ENCODE results near the gene PCDHA7.
"Not testable (repeated sequence)": the region's sequence is repeated elsewhere in the genome, so short reads cannot be mapped to it uniquely, and the experiment has no call there.

The PCDHA7 gene

DNA sequence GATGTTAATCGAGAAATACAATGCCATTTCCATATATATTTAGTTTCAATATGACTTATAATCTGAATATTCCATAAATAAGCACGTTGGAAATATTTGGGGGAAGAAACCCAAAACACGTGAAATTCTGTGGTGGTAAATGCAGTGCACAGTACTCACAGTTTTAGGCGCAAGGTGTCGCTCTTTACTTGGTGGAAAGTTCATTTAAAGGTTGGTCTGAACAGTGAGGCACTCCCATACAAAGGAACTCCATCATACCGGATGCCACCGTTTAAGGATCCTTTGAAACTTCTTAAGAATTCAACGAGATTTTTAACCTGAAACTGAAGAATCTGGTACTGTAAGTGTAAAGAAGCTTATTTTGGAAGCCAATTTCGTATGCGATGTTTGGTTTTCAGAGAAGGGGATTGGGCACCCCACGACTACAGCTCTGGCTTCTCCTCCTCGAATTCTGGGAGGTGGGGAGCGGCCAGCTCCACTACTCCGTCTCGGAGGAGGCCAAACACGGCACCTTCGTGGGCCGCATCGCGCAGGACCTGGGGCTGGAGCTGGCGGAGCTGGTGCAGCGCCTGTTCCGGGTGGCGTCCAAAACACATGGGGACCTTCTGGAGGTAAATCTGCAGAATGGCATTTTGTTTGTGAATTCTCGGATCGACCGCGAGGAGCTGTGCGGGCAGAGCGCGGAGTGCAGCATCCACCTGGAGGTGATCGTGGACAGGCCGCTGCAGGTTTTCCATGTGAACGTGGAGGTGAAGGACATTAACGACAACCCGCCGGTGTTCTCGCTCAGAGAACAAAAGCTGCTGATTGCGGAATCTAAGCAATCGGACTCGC, 34.9 kb downstream of the PCDHA7 start, which contains the start of gene PCDHA11:
PCDHA11 (plus strand) TSS at position 237 of the 834 bp plus-strand sequence; CDS start at position 384, 147 bp downstream.
- DNase-seq: no peak
- no peaks in the 10 kb centered on the region for H3K4me1 ChIP-seq (ENCODE audit: control insufficient read depth, insufficient read depth, low read length, poor library complexity, severe bottlenecking)
- no peaks in the 10 kb centered on the region for H3K9me3 ChIP-seq (ENCODE audit: control insufficient read depth, low read length)
- H3K27me3 ChIP-seq (replicated peaks; ENCODE audit: control insufficient read depth, insufficient read depth, low read length, poor library complexity, severe bottlenecking): no peaks in the 10 kb centered on the region
- no peak within 1 kb of the TSS for H3K27ac ChIP-seq (ENCODE audit: insufficient read depth, low read length, poor library complexity, severe bottlenecking)
- no peak within 1 kb of the TSS for H3K4me3 ChIP-seq (ENCODE audit: insufficient read depth, low read depth, low read length, poor library complexity, severe bottlenecking)
- H3K36me3 ChIP-seq (ENCODE audit: control insufficient read depth, insufficient read depth, low read length): no peaks in the 10 kb centered on the region

DNA sequence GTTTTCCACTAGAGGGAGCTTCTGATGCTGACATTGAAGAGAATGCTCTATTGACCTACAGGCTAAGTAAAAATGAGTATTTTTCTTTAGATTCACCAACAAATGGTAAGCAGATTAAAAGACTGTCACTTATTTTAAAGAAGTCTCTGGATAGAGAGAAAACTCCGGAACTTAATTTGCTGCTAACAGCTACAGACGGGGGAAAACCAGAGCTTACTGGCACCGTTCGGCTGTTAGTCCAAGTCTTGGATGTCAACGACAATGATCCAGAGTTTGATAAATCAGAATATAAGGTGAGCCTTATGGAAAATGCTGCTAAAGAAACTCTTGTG, 35.5 kb downstream of the PCDHA7 start:
- no peak for DNase-seq
- Histone ChIP-seq H3K9me3 (ENCODE audit: control insufficient read depth, low read length) (no peaks in the 10 kb centered on the region), H3K4me1 (ENCODE audit: control insufficient read depth, insufficient read depth, low read length, poor library complexity, severe bottlenecking) (no peaks in the 10 kb centered on the region), H3K27ac (ENCODE audit: insufficient read depth, low read length, poor library complexity, severe bottlenecking) (no peak overlapping the region), H3K27me3 (replicated peaks; ENCODE audit: control insufficient read depth, insufficient read depth, low read length, poor library complexity, severe bottlenecking) (no peaks in the 10 kb centered on the region), H3K36me3 (ENCODE audit: control insufficient read depth, insufficient read depth, low read length) (no peaks in the 10 kb centered on the region), H3K4me3 (ENCODE audit: insufficient read depth, low read depth, low read length, poor library complexity, severe bottlenecking) (no peak overlapping the region)

DNA sequence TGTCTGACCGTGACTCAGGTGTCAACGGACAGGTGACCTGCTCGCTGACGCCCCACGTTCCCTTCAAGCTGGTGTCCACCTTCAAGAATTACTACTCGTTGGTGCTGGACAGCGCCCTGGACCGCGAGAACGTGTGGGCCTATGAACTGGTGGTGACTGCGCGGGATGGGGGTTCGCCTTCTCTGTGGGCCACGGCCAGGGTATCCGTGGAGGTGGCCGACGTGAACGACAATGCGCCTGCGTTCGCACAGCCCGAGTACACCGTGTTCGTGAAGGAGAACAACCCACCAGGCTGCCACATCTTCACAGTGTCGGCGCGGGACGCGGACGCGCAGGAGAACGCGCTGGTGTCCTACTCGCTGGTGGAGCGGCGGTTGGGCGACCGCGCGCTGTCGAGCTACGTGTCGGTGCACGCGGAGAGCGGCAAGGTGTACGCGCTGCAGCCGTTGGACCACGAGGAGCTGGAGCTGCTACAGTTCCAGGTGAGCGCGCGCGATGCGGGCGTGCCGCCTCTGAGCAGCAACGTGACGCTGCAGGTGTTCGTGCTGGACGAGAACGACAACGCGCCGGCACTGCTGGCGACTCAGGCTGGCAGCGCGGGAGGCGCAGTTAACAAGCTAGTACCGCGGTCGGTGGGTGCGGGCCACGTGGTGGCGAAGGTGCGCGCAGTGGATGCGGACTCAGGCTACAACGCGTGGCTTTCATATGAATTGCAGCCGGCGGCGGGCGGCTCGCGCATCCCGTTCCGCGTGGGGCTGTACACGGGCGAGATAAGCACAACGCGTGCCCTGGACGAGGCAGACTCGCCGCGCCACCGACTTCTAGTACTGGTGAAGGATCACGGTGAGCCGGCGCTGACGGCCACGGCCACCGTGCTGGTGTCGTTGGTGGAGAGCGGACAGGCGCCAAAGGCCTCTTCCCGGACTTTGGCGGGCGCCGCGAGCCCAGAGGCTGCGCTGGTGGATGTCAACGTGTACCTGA, 36.4 kb downstream of the PCDHA7 start:
- H3K27ac ChIP-seq (ENCODE audit: insufficient read depth, low read length, poor library complexity, severe bottlenecking): no peak overlapping the region
- H3K36me3 ChIP-seq (ENCODE audit: control insufficient read depth, insufficient read depth, low read length): no peaks in the 10 kb centered on the region
- H3K9me3 ChIP-seq (ENCODE audit: control insufficient read depth, low read length): no peaks in the 10 kb centered on the region
- H3K27me3 ChIP-seq (replicated peaks; ENCODE audit: control insufficient read depth, insufficient read depth, low read length, poor library complexity, severe bottlenecking): no peaks in the 10 kb centered on the region
- H3K4me3 ChIP-seq (ENCODE audit: insufficient read depth, low read depth, low read length, poor library complexity, severe bottlenecking): no peak overlapping the region
- no peaks in the 10 kb centered on the region for H3K4me1 ChIP-seq (ENCODE audit: control insufficient read depth, insufficient read depth, low read length, poor library complexity, severe bottlenecking)
- no peak for DNase-seq

DNA sequence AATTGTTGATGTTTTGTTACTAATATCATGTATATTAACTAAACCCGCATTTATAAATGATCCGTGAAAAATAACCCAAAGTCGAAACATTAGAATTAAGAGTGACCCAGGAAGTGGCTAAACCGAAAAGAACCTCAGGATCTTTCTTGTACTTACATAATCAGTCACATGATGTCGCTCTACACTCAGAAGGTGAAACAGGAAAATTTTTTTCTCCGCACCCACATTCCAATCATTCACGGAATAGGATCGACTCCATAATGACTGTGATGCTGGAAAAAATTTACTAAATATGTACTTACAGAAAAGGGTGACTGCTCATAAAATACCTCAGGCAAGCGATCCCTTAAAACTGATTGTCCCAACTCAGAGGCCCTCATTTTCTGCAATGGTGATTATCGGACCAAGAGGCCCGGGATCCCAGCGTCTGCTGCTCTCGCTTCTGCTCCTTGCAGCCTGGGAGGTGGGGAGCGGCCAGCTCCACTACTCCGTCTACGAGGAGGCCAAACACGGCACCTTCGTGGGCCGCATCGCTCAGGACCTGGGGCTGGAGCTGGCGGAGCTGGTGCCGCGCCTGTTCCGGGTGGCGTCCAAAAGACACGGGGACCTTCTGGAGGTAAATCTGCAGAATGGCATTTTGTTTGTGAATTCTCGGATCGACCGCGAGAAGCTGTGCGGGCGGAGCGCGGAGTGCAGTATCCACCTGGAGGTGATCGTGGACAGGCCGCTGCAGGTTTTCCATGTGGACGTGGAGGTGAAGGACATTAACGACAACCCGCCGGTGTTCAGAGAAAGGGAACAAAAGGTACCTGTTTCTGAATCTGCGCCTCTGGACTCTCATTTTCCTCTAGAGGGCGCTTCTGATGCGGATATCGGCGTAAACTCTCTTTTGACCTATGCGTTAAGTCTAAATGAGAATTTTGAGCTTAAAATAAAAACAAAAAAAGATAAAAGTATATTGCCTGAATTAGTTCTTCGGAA, 41.3 kb downstream of the PCDHA7 start, which contains the start of gene PCDHA12:
PCDHA12 (plus strand) TSS at position 224 of the 981 bp plus-strand sequence; CDS start at position 389, 165 bp downstream.
- Histone ChIP-seq H3K9me3 (ENCODE audit: control insufficient read depth, low read length) (peaks cover 5% of the 10 kb centered on the region), H3K27me3 (replicated peaks; ENCODE audit: control insufficient read depth, insufficient read depth, low read length, poor library complexity, severe bottlenecking) (peaks cover 4% of the 10 kb centered on the region), H3K4me3 (ENCODE audit: insufficient read depth, low read depth, low read length, poor library complexity, severe bottlenecking) (no peak within 1 kb of the TSS), H3K27ac (ENCODE audit: insufficient read depth, low read length, poor library complexity, severe bottlenecking) (no peak within 1 kb of the TSS), H3K36me3 (ENCODE audit: control insufficient read depth, insufficient read depth, low read length) (no peaks in the 10 kb centered on the region), H3K4me1 (ENCODE audit: control insufficient read depth, insufficient read depth, low read length, poor library complexity, severe bottlenecking) (no peaks in the 10 kb centered on the region)
- no peak for DNase-seq

DNA sequence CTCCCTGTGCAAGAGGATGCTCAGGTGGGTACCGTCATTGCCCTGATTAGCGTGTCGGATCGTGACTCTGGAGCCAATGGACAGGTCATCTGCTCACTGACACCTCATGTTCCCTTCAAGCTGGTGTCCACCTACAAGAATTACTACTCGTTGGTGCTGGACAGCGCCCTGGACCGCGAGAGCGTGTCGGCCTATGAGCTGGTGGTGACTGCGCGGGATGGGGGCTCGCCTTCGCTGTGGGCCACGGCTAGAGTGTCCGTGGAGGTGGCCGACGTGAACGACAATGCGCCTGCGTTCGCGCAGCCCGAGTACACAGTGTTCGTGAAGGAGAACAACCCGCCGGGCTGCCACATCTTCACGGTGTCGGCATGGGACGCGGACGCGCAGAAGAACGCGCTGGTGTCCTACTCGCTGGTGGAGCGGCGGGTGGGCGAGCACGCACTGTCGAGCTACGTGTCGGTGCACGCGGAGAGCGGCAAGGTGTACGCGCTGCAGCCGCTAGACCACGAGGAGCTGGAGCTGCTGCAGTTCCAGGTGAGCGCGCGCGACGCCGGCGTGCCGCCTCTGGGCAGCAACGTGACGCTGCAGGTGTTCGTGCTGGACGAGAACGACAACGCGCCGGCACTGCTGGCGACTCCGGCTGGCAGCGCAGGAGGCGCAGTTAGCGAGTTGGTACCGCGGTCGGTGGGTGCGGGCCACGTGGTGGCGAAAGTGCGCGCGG, 42.6 kb downstream of the PCDHA7 start:
- DNase-seq; H3K4me3 ChIP-seq (ENCODE audit: insufficient read depth, low read depth, low read length, poor library complexity, severe bottlenecking): not testable (repeated sequence)

DNA sequence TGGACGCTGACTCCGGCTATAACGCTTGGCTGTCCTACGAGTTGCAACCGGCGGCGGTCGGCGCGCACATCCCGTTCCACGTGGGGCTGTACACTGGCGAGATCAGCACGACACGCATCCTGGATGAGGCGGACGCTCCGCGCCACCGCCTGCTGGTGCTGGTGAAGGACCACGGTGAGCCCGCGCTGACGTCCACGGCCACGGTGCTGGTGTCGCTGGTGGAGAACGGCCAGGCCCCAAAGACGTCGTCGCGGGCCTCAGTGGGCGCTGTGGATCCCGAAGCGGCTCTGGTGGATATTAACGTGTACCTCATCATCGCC, 43.2 kb downstream of the PCDHA7 start:
- Histone ChIP-seq H3K27me3 (replicated peaks; ENCODE audit: control insufficient read depth, insufficient read depth, low read length, poor library complexity, severe bottlenecking) (peaks cover 4% of the 10 kb centered on the region), H3K27ac (ENCODE audit: insufficient read depth, low read length, poor library complexity, severe bottlenecking) (no peak overlapping the region), H3K4me3 (ENCODE audit: insufficient read depth, low read depth, low read length, poor library complexity, severe bottlenecking) (no peak overlapping the region), H3K9me3 (ENCODE audit: control insufficient read depth, low read length) (peaks cover 12% of the 10 kb centered on the region), H3K36me3 (ENCODE audit: control insufficient read depth, insufficient read depth, low read length) (no peaks in the 10 kb centered on the region), H3K4me1 (ENCODE audit: control insufficient read depth, insufficient read depth, low read length, poor library complexity, severe bottlenecking) (no peaks in the 10 kb centered on the region)
- no peak for DNase-seq

More for the DNA sequence above, 42.6 kb downstream of the PCDHA7 start:
- H3K27me3 ChIP-seq (replicated peaks; ENCODE audit: control insufficient read depth, insufficient read depth, low read length, poor library complexity, severe bottlenecking); H3K9me3 ChIP-seq (ENCODE audit: control insufficient read depth, low read length); H3K36me3 ChIP-seq (ENCODE audit: control insufficient read depth, insufficient read depth, low read length); H3K27ac ChIP-seq (ENCODE audit: insufficient read depth, low read length, poor library complexity, severe bottlenecking); H3K4me1 ChIP-seq (ENCODE audit: control insufficient read depth, insufficient read depth, low read length, poor library complexity, severe bottlenecking): not testable (repeated sequence)

DNA sequence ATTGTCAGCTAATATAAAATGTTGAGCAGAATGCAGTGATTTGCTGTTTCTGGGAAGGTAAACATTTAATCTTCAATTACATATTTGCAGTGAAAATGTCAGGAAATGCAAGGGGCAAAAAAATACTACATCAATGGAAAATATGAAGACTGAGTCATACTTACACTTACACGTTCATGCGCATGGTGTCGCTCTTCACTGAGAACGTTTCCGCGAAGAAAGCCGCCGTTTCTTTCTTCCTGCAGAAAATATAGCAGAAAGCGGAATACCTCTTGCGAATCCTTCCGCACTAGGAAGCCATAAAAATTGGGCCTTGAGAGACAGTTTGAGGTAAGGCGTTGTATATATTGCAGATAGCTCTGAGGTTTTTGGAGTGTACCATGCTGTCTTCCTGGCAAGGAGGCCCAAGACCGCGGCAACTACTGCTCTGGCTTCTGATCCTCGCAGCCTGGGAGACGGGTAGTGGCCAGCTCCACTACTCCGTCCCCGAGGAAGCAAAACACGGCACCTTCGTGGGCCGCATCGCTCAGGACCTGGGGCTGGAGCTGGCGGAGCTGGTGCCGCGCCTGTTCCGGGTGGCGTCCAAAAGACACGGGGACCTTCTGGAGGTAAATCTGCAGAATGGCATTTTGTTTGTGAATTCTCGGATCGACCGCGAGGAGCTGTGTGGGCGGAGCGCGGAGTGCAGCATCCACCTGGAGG, 48.0 kb downstream of the PCDHA7 start, which contains the start of gene PCDHA13:
PCDHA13 (plus strand) TSS at position 236 of the 702 bp plus-strand sequence; CDS start at position 381, 145 bp downstream.
- Histone ChIP-seq H3K4me3 (ENCODE audit: insufficient read depth, low read depth, low read length, poor library complexity, severe bottlenecking) (no peak within 1 kb of the TSS), H3K27me3 (replicated peaks; ENCODE audit: control insufficient read depth, insufficient read depth, low read length, poor library complexity, severe bottlenecking) (peaks cover 4% of the 10 kb centered on the region), H3K36me3 (ENCODE audit: control insufficient read depth, insufficient read depth, low read length) (no peaks in the 10 kb centered on the region), H3K9me3 (ENCODE audit: control insufficient read depth, low read length) (peaks cover 6% of the 10 kb centered on the region), H3K27ac (ENCODE audit: insufficient read depth, low read length, poor library complexity, severe bottlenecking) (no peak within 1 kb of the TSS), H3K4me1 (ENCODE audit: control insufficient read depth, insufficient read depth, low read length, poor library complexity, severe bottlenecking) (no peaks in the 10 kb centered on the region)
- DNase-seq: no peak

DNA sequence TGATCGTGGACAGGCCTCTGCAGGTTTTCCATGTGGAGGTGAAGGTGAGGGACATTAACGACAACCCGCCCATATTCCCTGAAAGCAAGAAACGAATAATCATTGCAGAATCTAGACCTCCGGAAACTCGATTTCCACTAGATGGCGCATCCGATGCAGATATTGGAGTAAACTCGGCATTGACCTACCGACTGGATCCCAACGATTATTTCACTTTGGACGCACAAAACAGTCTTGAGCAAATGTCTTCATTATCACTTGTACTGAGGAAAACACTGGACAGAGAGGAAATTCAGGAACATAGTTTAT, 48.5 kb downstream of the PCDHA7 start:
- Histone ChIP-seq H3K27me3 (replicated peaks; ENCODE audit: control insufficient read depth, insufficient read depth, low read length, poor library complexity, severe bottlenecking) (peaks cover 4% of the 10 kb centered on the region), H3K4me3 (ENCODE audit: insufficient read depth, low read depth, low read length, poor library complexity, severe bottlenecking) (no peak overlapping the region), H3K27ac (ENCODE audit: insufficient read depth, low read length, poor library complexity, severe bottlenecking) (no peak overlapping the region), H3K36me3 (ENCODE audit: control insufficient read depth, insufficient read depth, low read length) (no peaks in the 10 kb centered on the region), H3K9me3 (ENCODE audit: control insufficient read depth, low read length) (peaks cover 6% of the 10 kb centered on the region), H3K4me1 (ENCODE audit: control insufficient read depth, insufficient read depth, low read length, poor library complexity, severe bottlenecking) (no peaks in the 10 kb centered on the region)
- DNase-seq: no peak

Measured in effector memory CD4-positive, alpha-beta T cell (primary cell).